ENCODE results near the gene PLPP6. TPM values are rescaled to one million over a fixed set of nuclear protein-coding genes. Genes with fewer than 3 reads are reported as not detected.

Gene PLPP6
- total and polyA plus RNA-seq, 2 donors (not counting 1 experiment from before 2014, with no cell fraction given): 6.3 to 14.3 TPM

- Histone ChIP-seq H3K9ac (ENCODE audit: low read length) (no peak overlapping the region), H3K4me3 (ENCODE audit: control extremely low read depth in 1 of 5, extremely low read depth in 1 of 5, insufficient read depth in 1 of 5, low read depth in 2 of 5, low read length in 4 of 5) (no peak overlapping the region), H3K9me3 (ENCODE audit: control extremely low read depth in 1 of 3, control insufficient read depth in 2 of 3, insufficient read depth in 1 of 3, low read length in 2 of 3) (peaks cover 0 to 2% (median 0%) of the 10 kb centered on the region in 3 donors), H3K27ac (ENCODE audit: low read length in 2 of 2) (no peak overlapping the region), H3K79me2 (ENCODE audit: control insufficient read depth, insufficient read depth, low read length) (no peaks in the 10 kb centered on the region), H2AFZ (ENCODE audit: insufficient read depth, low read depth, low read length, poor library complexity, severe bottlenecking) (no peak overlapping the region), H3K27me3 (replicated peaks in 1 of 4; ENCODE audit: control extremely low read depth in 1 of 4, control insufficient read depth in 3 of 4, insufficient read depth in 4 of 4, low read length in 3 of 4) (peaks cover 0 to 16% (median 10%) of the 10 kb centered on the region in 4 experiments), H3K4me2 (replicated peaks; ENCODE audit: low read depth, low read length, poor library complexity, severe bottlenecking) (no peak overlapping the region), H3K36me3 (replicated peaks in 1 of 2; ENCODE audit: control extremely low read depth in 1 of 2, control insufficient read depth in 1 of 2, extremely low read depth in 1 of 2, insufficient read depth in 2 of 2, low read length in 1 of 2) (no peaks in the 10 kb centered on the region), H3K4me1 (ENCODE audit: control insufficient read depth in 2 of 2, insufficient read depth in 2 of 2, low read length in 2 of 2) (peaks cover 2% of the 10 kb centered on the region in 2 donors), H4K20me1 (ENCODE audit: control insufficient read depth, insufficient read depth, low read length, poor library complexity, severe bottlenecking) (no peaks in the 10 kb centered on the region)
- DNase-seq (no peak), ATAC-seq (ENCODE audit: low read depth) (no peak)
- no peak overlapping the region for H3K27ac Mint-ChIP-seq
- peaks cover 8% of the 10 kb centered on the region for H3K27me3 Mint-ChIP-seq
- TF ChIP-seq EZH2 (IDR thresholded peaks at IDR 0.05; ENCODE audit: borderline replicate concordance, insufficient read depth, low read depth, low read length, poor library complexity, severe bottlenecking): no peak
- TF ChIP-seq, protein P1, sequence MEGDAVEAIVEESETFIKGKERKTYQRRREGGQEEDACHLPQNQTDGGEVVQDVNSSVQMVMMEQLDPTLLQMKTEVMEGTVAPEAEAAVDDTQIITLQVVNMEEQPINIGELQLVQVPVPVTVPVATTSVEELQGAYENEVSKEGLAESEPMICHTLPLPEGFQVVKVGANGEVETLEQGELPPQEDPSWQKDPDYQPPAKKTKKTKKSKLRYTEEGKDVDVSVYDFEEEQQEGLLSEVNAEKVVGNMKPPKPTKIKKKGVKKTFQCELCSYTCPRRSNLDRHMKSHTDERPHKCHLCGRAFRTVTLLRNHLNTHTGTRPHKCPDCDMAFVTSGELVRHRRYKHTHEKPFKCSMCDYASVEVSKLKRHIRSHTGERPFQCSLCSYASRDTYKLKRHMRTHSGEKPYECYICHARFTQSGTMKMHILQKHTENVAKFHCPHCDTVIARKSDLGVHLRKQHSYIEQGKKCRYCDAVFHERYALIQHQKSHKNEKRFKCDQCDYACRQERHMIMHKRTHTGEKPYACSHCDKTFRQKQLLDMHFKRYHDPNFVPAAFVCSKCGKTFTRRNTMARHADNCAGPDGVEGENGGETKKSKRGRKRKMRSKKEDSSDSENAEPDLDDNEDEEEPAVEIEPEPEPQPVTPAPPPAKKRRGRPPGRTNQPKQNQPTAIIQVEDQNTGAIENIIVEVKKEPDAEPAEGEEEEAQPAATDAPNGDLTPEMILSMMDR (IDR thresholded peaks at IDR 0.05): no peak
- peaks cover 2% of the 10 kb centered on the region for H3K4me1 Mint-ChIP-seq
- ChIA-PET POLR2A (no interaction called here), CTCF (no interaction called here)
- WGBS (ENCODE audit: insufficient coverage): no CpG with 5 or more reads among the region's 1 CpG
- no peaks in the 10 kb centered on the region for H3K9me3 Mint-ChIP-seq (ENCODE audit: insufficient read depth)
- no peak overlapping the region for H3K4me3 Mint-ChIP-seq
- intact Hi-C loops (cut with micrococcal nuclease): no loop called here
These were observed 9.6 kb downstream of the PLPP6 start for GRCh38 chr9:4671737-4672136.

DNA sequence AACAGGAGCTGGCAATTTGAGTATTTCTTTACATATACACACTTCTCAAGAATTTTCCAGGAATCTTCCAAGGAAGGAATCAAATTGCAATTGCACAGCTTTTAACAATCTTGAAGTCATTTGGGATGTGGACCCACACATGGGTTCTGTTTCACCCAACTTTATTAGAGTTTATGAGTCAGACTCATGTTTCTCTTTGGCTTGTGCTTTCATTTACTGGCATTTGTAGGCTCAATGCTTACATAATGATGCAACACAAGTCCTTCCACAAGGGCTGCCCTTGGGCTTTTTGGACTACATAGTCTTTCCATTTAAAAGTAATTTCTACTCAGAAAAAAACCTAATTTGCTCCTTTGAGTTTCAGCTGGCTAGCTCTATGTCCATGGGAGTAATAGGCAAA is 12.7 kb downstream of the PLPP6 start:
- H3K9me3 Mint-ChIP-seq (ENCODE audit: insufficient read depth): no peaks in the 10 kb centered on the region
- Histone ChIP-seq H3K9me3 (ENCODE audit: control extremely low read depth in 1 of 3, control insufficient read depth in 2 of 3, insufficient read depth in 1 of 3, low read length in 2 of 3) (peaks cover 0 to 2% (median 0%) of the 10 kb centered on the region in 3 donors), H3K9ac (ENCODE audit: low read length) (no peak overlapping the region), H3K36me3 (replicated peaks in 1 of 2; ENCODE audit: control extremely low read depth in 1 of 2, control insufficient read depth in 1 of 2, extremely low read depth in 1 of 2, insufficient read depth in 2 of 2, low read length in 1 of 2) (no peaks in the 10 kb centered on the region), H3K4me1 (ENCODE audit: control insufficient read depth in 2 of 2, insufficient read depth in 2 of 2, low read length in 2 of 2) (peaks cover 3 to 6% of the 10 kb centered on the region in 2 donors), H3K4me3 (ENCODE audit: control extremely low read depth in 1 of 5, extremely low read depth in 1 of 5, insufficient read depth in 1 of 5, low read depth in 2 of 5, low read length in 4 of 5) (no peak overlapping the region), H3K27me3 (replicated peaks in 1 of 4; ENCODE audit: control extremely low read depth in 1 of 4, control insufficient read depth in 3 of 4, insufficient read depth in 4 of 4, low read length in 3 of 4) (peaks cover 0 to 2% (median under 1%) of the 10 kb centered on the region in 4 experiments), H2AFZ (ENCODE audit: insufficient read depth, low read depth, low read length, poor library complexity, severe bottlenecking) (no peak overlapping the region), H3K79me2 (ENCODE audit: control insufficient read depth, insufficient read depth, low read length) (peaks cover 3% of the 10 kb centered on the region), H3K27ac (ENCODE audit: low read length in 2 of 2) (no peak overlapping the region), H3K4me2 (replicated peaks; ENCODE audit: low read depth, low read length, poor library complexity, severe bottlenecking) (no peak overlapping the region), H4K20me1 (ENCODE audit: control insufficient read depth, insufficient read depth, low read length, poor library complexity, severe bottlenecking) (no peaks in the 10 kb centered on the region)
- POLR2A ChIA-PET: no interaction called here
- no peaks in the 10 kb centered on the region for H3K4me1 Mint-ChIP-seq
- intact Hi-C loops (cut with micrococcal nuclease): loop anchor here (5.0 kb wide), 2 partner anchors 763 to 1333 kb away; partner anchors contain the start of gene PLGRKT
- H3K27ac Mint-ChIP-seq: no peak overlapping the region
- CTCF ChIA-PET: interaction anchor here (1.3 kb wide), 1 partner anchor 8 kb away, joined by 4 read pairs; the partner anchor contains the start of gene SPATA6L
- H3K27me3 Mint-ChIP-seq: no peaks in the 10 kb centered on the region
- H3K4me3 Mint-ChIP-seq: no peak overlapping the region
- no peak for ATAC-seq (ENCODE audit: low read depth)
- TF ChIP-seq EZH2 (IDR thresholded peaks at IDR 0.05; ENCODE audit: borderline replicate concordance, insufficient read depth, low read depth, low read length, poor library complexity, severe bottlenecking): no peak
- TF ChIP-seq, protein P1 (IDR thresholded peaks at IDR 0.05): no peak
- no peak for DNase-seq

All from B cell (primary cell).